Stimulated activated CD4-positive, alpha-beta T cell treated with anti-CD3 and anti-CD28 coated beads, Interleukin-2, amount 100 ng/mL, for 24 hours (primary cell): ENCODE measurements around the gene CHML.

Source experiments
- DNase-seq, 2 donors: peaks; one replicate each; pipeline ENCODE4 v3.0.0-alpha.2; 2020

Gene CHML

DNA sequence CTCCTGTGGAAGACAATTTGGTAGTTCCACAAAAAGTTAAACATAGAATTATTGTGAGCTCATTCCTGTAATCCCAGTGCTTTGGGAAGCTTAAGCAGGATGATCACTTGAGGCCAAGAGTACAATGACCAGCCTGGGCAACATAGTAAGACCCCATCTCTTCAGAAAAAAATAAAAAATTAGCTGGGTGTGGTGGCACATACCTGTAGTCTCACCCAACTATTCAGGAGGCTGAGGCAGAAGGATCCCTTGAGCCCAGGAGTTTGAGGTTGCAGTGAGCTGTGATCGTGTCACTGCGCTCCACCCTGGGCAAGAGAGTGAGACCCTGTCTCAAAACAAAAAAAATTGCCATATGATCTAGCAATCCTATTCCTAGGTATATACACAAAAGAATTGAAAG lies 4.1 kb upstream of the CHML start:
- no peak for DNase-seq

DNA sequence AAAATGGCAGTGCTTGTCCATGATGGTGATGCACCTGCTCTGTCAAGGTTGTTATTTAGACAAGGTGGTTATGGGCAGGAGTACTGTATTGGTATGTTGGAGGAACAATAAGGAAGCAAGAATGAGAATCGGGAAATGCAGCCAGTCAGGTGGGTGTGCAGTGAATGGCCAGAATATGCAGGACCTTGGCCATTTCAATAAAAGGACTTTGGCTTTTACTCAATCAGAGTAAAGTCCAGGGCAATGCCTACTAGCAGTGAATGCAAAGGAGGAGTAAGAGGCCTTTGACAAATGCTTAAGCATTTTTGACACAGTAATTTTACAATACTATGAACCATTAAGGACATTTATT lies 2.4 kb upstream of the CHML start:
- DNase-seq = no peak

DNA sequence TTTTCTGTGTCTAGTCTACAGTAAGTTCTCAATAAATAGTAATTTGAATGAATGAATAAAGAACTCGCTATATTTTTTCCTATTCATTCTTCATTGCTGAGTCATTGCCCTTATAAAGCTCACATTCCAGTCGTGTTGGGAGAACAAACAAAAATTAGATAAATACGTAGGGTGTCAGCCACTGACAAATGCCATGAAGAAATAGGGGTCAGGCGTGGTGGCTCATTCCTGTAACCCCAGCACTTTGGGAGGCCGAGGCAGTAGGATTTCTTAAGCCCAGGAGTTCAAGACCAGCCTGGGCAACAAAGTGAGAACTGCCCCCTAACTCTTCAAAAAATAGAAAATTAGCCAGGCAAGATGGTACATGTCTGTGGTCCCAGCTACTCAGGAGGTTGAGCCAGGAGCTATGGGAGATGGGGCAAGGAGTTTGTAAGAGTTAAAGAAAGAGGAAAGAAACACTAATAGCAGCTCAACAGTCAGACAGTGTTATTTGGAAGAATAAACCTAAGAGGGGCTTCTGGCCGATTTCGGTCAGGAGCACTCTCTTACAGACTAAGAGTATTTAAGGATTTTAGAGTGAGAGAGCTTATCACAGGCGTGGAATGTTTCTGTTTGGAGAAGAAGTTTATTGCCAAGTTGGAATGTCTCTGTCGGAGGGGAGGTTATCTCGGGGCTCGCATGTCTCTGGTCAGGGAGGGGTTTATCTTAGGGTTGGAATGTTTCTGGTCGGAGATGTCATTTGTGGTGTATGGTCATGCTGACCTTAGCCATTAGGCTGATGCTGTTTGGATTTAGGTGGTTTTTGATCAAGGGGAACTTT lies 1.8 kb upstream of the CHML start:
- DNase-seq = no peak

DNA sequence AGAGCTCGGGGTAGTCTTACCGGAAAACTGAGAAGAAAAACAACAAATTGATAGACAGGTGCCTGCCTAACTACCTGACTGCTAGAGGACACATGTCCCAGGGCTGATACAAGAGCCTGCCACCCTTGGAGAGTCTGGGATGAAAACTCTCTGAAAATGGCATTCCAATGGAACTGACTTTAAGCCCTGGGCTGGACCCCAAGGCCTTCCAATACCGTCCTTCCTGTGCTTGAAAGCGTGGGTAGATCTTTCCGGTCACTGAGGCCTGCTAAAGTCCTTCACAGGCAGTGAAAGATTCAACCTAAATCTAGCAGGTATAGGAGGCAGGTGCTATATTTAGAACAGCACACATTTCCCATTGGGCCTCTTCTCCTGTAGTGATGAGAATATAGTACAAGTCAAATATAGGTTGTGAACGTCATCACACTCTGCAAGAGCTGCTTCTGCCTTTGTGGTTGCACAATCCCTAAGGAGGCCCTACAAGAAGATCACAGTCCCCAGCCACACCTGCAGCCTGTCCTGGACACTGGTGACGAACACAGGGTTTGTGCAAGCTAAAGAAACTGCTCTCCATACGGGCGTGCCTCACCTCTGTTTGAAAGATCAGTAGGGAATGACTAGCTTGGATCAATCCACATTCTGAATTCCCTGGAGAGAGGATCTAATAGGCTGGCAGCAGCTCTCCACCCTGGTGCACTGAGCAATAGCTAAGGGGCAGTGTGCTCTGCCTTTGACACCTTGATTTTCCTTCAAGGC lies 876 bp upstream of the CHML start:
- DNase-seq = no peak

DNA sequence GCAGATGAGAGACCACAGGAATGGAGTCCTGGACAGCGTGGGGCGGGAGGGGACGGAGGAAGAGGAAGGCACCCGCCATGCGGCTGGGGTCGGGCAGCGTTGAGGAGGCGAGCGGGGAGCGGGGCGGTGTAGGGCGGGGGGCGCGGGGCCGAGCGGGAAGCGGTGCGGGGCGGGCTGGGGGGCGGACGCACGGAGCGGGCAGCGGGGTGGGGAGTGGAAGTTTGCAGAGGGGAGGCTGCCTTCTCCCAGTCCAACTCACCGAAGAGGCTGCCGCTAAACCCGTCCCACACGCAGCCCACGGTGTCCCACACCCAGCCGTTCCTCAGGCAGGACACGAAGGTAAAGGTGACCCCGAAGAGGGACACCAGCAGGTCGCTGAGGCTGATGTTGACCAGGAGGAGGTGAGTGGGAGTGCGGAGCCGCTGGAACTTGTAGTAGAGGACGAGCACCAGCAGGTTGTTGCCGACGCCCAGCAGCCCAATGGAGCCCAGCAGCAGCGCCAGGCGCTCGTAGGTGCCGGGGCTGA lies 483 bp downstream of the CHML start:
- DNase-seq = peak; percentile 47 to 49

DNA sequence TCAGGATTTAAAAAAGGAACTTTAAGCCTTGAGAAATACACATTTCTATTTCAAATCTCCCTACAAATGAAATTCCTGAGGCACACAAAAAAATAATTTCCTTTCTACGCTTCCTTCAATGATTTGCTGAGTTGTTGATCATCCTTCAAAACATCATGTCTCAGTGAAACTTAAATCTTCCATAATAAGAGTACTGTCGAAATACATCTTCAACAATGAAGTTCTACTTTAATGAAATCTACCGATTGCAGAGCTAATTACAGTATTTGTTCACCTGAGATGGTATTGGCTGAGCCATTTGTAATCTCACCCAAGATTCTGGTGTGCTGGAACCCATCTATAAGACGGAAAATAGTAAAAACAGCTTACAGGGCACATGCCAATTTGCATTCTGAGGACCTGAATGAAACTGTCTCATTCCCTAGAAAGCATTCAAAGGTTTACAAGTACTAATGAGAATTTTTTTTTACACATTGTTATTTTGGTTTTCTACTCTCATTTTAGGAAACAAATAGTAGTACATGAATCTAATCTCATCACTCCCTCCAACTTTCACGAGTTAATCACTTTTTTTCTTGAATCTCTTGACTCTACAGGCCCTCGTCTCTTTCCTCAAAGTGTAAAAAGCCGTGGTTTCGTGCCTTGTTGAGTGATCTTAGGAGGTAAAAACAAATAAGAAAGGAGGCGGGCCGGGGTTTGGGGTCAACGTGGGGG lies 1.1 kb downstream of the CHML start:
- DNase-seq = no peak

DNA sequence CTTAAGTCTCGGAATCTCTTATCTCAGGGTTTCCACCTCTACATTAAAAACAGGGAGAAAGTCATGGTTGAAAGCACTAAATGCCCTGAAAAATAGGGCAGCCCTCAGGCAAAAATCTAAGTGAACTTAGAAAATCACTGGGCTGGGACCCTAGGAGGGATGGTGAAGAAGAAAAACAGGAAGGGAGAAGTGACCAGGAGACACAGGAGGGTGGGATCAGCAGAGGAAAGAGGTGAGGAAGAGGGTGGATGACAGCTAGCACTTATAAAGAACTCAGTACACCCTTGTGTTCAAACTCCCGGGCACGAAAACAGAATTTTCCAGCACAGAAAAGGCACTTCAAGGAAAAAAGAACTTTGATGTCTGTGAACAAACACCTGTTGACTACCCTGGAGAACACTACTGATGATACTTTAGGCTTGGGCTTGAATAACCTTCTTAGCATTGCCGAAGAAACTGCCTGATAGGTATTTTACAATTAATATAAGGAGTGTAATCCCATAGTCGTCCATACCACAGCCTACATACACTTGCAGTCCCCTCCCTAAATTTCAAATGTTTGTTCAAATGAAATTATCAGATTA lies 2.0 kb downstream of the CHML start:
- DNase-seq = no peak

DNA sequence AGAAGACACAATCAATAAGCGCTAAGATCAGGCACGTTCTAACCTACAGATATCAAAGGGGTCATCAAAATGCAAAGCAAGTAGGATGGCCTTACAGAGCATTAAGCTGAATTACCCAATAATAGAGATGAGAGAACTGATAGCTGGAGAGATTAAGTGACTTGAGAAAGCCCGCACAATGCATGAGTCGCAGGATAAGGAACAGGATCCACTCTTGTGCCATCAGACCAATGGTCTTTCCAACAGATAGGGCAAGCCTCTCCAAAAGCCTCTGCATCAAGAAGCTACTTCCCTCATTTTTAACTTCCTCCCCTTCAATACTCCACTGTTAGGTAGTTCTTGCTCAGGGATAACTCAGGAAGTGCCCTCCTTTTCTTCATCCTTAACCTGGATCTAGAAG lies 2.6 kb downstream of the CHML start:
- DNase-seq = no peak

DNA sequence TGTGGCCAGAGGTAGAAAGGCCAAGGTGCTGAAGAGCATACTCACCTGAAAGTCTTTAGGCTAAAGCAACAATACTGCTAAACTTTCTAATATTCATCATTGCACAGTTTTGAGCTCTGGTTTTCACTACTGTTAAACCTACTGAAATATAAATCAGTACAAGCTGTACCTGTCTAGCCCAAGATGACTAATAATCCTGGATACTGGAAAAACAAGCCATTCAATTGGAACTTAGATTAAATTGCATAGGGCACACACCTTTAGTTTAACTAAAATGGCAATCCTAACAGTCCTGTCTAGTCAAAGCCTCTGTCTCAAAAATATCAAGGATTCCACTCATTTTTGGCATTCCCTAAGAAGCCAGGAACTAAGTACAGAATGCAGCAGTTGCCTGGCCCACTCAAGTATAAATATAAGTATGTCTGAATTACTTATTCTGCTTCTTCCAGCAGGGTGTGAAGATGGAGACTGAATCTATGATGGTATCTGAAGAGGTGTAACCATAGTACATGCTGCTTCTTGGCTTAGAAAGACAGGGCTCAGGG lies 3.1 kb downstream of the CHML start:
- no peak for DNase-seq

DNA sequence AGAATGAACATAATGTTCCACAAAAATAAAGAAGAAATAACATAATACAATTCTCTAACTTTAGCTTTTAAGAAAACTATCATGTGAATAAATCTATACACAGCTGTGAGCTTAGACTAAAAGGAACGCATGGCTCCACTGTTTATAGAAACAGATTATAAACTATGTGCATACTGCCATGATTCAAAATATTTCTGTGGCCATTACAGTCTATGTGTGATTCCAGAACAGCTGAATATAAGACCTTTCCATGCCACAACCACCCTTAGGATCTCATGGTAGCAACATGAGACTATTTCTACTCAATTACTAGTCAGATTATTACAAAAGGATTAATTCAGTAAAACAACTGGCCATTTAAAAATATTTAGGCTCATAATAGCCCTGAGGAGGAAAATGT lies 3.9 kb downstream of the CHML start:
- no peak for DNase-seq

DNA sequence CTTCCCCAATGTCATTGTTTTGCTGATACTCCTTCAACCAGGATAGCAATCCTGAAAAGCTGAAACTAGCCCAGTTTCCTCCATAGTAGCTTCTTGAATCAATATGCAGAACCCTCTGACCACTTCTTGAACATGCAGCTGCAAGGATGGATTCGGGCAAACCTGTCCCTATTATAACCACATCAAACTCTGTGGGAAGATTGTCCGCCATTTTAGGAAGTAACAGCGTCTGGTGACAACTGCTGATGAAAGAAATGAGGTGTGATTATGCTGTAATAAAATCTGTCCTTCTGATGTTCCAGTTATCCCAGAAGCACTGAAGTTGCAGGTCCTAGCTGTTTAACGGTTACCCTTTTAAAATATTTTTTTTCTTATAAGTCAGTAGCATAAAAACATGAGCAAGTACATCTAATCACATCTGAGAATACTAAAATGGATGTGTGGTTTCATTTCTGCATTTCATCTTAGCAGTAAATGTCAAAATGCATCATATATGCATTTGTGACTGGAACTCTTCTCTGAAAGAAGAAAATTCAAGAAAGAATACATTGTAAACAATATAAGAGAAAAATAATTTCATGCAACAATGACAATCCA lies 4.5 kb downstream of the CHML start:
- DNase-seq = no peak

DNA sequence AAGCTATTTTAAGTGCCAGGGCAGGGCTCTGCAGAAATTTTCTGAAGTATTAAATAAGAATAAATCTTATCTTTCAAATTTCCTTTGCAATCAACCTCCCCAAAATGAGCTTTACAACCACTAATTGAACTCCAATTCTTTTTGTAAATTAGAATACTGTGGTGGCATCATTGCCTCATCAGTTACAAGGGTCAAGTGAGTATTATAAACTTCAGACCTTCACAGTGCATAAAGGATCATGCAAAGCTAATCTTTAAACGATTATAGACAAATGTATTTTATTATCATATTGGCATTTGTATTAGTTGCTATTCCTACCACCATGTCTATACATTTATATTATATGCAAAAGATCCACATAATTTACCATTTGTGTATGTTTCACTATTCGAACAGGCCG lies 7.2 kb downstream of the CHML start:
- DNase-seq = no peak

DNA sequence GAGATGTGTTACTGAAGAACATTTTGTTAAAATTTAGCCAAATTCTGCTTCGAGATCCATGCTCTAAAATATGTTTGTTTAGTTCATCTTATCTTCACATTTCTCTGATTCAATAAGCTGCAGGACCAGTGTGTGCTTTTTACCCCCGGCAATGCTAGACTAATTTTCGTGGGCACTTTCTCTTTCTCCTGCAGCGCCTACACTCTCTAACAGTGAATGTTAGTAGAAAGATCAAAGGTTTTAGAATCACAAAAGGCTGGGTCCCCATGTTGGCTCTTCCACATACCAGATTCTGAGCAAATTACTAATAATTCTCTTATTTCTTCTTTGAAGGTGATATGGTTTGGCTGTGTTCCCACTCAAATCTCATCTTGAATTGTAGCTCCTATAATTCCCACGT lies 8.5 kb downstream of the CHML start:
- no peak for DNase-seq

DNA sequence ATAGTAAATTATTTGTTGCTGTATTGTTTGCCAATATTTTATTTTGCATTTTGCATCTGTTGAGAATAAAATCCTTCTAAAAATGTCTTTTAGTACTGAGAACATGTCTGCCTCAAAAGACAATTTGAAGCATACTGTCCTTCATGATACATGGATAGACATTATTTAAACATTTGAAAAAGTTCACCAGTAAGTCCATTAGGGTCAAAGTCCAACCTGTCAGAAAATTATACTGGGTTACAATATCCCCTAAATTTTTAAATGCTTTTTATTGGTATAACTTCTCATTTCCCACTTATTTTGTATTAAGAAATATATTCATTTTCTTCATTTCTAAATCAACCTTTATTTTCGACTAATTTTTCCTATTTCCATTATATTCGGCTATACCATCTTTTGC lies 9.3 kb downstream of the CHML start:
- DNase-seq = no peak

DNA sequence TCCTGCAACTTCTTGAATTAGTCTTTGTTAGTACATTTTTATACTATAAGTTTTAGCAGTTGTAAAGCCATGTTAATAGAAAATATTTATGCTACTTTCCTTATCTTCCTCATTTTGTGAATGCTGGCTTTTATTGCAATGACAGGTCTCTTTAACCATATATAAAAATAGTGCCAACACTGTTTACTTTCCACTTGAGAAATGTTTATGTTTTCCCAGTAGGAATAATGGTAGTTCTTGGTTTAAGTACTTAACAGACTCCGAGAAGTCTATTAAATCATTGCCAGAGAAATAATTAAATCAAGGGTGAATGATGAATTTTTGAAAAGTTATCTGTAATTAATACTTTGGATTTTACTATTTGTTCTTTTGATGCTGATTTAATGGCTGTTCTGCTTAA lies 9.7 kb downstream of the CHML start:
- no peak for DNase-seq

DNA sequence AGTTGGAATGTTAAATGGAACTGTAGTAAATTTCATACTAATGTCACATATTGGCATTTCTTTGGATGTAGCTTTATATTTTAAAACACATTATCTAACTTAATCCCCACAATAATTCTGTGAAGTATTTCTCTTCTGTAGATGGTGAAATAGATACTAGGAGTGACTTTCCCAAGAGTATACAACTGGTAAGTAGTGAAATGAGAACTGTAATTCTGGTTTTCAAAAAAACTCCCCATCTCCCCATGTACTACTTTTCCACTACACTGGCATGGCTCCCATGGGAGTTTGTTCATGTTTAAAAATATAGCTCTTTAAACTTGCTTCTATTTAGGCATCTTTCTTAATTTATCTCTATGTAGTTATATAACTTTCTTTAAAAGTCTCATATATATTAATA lies 10.2 kb downstream of the CHML start:
- no peak for DNase-seq

DNA sequence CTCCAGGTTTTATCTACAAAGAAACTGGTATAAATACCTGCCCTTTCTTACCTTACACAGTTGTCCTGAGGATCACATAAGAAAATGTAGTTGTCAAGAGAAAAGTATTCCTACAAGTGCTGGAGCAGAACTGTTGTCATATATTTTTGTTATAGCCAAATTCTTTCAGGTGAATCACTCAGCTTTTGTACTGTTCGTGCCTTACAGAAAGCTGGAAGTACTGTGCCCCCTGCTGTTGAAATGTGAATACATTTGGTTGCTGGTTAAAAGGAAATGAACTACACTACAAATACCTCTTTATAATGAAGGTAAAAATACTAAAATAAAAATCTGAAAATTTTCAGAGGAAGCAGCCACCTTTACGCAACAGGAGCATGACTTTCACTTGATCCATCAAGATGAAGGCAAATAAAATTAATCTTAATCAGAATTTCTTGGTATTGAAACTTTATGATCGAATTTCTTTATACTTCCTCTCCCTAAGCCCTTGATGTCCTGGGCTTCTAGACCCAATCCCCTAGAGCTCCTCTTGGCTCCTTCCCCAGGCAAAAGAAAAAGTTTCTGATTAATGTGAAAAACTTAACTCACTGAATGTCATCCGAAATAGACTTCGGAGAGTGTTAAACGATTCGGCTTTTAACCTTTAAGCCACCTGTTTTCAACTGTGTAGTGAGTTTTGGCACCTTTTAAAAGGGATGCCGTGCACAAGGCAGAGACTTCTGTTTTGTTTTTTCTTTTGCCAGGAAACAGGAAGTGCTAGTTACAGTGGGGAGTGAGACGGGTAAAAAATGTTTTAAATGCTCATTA lies 12.5 kb downstream of the CHML start:
- peak in 1 of 2 donors; percentile 41 for DNase-seq

DNA sequence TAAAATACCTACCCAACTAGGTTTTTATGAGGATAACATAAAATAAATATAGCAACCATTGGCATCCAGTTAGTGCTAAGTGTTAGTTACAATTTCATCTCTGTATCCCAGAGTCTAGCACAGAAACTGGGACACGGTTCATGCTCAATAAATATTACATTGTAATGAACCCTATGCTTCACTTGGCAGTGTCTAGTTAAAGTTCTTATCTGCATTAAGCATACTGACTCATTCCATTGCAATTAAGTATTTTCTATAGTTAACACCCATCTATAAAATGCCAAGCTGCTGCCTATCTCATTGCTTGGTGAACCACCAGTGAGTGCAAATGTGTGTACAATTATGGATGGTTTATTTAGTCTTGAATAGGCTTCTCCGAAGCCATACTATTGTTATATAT lies 15.2 kb downstream of the CHML start:
- DNase-seq = no peak

DNA sequence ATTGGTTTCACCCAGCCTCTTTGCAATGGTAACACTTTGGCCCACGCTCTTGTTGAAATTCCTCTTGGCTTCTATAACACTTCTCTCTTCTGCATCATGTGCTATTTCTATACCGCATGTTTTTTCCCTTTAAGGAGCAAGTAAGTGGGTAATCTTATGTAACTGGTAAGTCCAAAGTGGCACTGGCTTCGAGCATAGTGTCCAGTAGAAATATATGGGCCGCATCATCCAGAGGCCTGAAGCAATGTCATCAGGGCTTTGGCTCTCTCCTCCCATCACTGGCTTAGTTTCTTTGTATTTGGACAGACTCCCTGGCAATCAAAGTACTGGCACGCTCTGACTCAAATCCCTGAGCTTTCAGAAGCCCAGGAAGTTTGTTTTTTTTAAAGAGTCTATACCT lies 17.5 kb downstream of the CHML start:
- DNase-seq = no peak

DNA sequence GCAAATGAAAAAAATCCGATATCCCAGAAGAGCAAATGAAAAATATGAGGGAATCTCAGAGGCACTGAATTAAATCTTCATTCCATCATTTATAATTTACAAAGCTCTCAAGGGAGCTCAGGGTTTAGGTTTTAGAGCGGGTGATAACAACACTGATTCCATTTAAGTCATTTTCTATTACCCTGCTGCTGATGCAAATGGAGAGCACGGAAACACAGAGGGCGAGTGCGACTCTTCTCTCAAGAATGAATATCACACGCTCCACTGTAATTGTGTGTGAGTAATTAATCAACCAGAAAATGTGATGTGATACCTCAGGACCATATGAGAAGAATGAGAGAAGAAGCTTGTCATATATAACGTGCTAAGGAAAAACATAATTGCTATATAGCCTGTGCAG lies 22.7 kb downstream of the CHML start:
- no peak for DNase-seq

DNA sequence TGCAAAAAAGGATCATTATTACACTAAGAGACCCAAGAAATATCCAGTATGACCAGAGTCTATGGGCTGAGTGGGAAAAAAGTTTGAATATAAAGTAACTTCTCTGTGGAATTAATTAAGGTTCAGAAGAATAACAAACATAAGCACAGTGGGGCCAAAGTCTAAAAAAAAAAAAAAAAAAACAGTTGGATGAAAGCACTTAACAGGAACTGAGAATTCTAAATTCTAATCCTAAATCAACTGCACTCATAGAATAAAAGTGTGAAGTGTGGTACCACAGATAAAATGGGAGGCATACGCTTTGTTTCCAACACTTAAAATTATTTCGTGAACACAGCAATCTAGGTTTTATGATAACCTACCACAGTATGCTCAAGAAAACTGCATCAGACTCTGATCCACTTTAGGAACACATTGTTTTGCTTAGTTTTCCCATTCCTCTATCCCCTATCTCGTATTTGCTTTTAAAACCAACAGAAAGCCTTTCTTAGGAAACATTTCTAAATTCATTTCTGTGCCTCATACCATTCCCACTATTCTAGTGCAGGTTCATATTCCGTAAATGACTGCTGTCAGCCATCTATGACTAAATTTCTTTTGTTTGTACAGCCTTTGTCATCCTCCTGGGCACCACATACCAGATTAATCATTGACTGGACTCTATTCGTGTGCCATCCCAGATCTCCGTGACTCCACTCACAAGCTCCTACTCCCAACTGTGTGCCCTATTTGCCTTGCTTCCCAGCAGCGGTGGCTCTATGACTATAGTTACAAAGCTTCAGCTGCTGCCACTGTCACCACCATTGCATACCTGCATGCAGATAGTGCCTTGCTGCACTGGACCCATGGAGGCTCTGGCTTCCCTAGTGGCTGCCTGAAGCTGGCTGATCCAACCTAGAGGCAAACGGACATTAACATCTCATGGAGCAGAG lies 24.9 kb downstream of the CHML start:
- no peak for DNase-seq
